Measurements from ENCODE around the gene PRPSAP2.
"Not testable (repeated sequence)": the region's sequence is repeated elsewhere in the genome, so short reads cannot be mapped to it uniquely, and the experiment has no call there.

Gene PRPSAP2

GRCh38 chr17:18947866-18948265 is 89.9 kb downstream of the PRPSAP2 start:
- DNase-seq, result no peak

- no peak for DNase-seq
These were observed 90.6 kb downstream of the PRPSAP2 start for GRCh38 chr17:18948476-18949006.

- DNase-seq, result no peak
These were observed 91.6 kb downstream of the PRPSAP2 start for GRCh38 chr17:18949566-18949965.

GRCh38 chr17:18950346-18950745 is 92.4 kb downstream of the PRPSAP2 start:
- DNase-seq, result no peak

GRCh38 chr17:18950944-18951905 is 93.3 kb downstream of the PRPSAP2 start:
- no peak for DNase-seq

GRCh38 chr17:18951941-18952842 is 94.3 kb downstream of the PRPSAP2 start, which contains the start of gene SLC5A10:
Gene SLC5A10 (plus strand): TSS chr17:18952165. CDS start chr17:18952206, 41 bp downstream.
- no peak for DNase-seq

- no peak for DNase-seq
These were observed 95.3 kb downstream of the PRPSAP2 start for GRCh38 chr17:18953231-18953728.

- DNase-seq, result no peak
These were observed 96.4 kb downstream of the PRPSAP2 start for GRCh38 chr17:18954321-18954720.

- DNase-seq, result no peak
These were observed 97.1 kb downstream of the PRPSAP2 start for GRCh38 chr17:18955009-18955408.

GRCh38 chr17:18956021-18956420 is 98.1 kb downstream of the PRPSAP2 start:
- DNase-seq, result not testable (repeated sequence)

- DNase-seq, result no peak
These were observed 98.7 kb downstream of the PRPSAP2 start for GRCh38 chr17:18956581-18956980.

- no peak for DNase-seq
These were observed 99.9 kb downstream of the PRPSAP2 start for GRCh38 chr17:18957831-18958230.

- DNase-seq, result no peak
These were observed 100.7 kb downstream of the PRPSAP2 start for GRCh38 chr17:18958611-18959010.

- DNase-seq, result no peak
These were observed 101.3 kb downstream of the PRPSAP2 start for GRCh38 chr17:18959071-18959844.

- no peak for DNase-seq
These were observed 101.9 kb downstream of the PRPSAP2 start for GRCh38 chr17:18959845-18960240.

GRCh38 chr17:18960241-18960665 is 102.3 kb downstream of the PRPSAP2 start:
- DNase-seq, result no peak

- DNase-seq, result peak; percentile 81
These were observed 103.0 kb downstream of the PRPSAP2 start for GRCh38 chr17:18960803-18961511.

GRCh38 chr17:18961634-18962493 is 103.9 kb downstream of the PRPSAP2 start:
- no peak for DNase-seq

GRCh38 chr17:18962494-18962815 is 104.5 kb downstream of the PRPSAP2 start:
- no peak for DNase-seq

Measured in activated gamma-delta T cell treated with Interleukin-2 at 50 U/mL for 16 hours (primary cell).